Renal cortex interstitium (tissue), 11 donors: ENCODE data around the gene MAP1LC3B. TPM values are rescaled to one million over a fixed set of nuclear protein-coding genes. Genes with fewer than 3 reads are reported as not detected.

ENCODE experiments used
- DNase-seq, 11 donors: peaks; one replicate each; pipeline ENCODE4 v3.0.0-alpha.2; 2013; ENCODE audit warnings: low read depth in 9 of 11, low spot score in 4 of 11; ENCODE audit errors: extremely low read depth in 1 of 11
- polyA plus RNA-seq, 3 donors: library from polyadenylated mRNA; unstranded; fragments of 120-200 nt; gene quantifications; one replicate each; pipeline ENCODE4 v1.2.1, GENCODE V29; 2013; ENCODE audit not compliant: insufficient read length in 3 of 3

The MAP1LC3B gene
- polyA plus RNA-seq, 3 donors = 63.3 to 72.6 (median 64.9) TPM

GRCh38 chr16:87391324-87391949, 699 bp upstream of the MAP1LC3B start:
- DNase-seq = peak in 2 of 11 donors; percentile 25 to 32

- peak in 2 of 11 donors; percentile 40 to 42 for DNase-seq
These were observed 914 bp downstream of the MAP1LC3B start for GRCh38 chr16:87392821-87393679.

GRCh38 chr16:87393680-87394055, 1.5 kb downstream of the MAP1LC3B start:
- no peak for DNase-seq

DNA sequence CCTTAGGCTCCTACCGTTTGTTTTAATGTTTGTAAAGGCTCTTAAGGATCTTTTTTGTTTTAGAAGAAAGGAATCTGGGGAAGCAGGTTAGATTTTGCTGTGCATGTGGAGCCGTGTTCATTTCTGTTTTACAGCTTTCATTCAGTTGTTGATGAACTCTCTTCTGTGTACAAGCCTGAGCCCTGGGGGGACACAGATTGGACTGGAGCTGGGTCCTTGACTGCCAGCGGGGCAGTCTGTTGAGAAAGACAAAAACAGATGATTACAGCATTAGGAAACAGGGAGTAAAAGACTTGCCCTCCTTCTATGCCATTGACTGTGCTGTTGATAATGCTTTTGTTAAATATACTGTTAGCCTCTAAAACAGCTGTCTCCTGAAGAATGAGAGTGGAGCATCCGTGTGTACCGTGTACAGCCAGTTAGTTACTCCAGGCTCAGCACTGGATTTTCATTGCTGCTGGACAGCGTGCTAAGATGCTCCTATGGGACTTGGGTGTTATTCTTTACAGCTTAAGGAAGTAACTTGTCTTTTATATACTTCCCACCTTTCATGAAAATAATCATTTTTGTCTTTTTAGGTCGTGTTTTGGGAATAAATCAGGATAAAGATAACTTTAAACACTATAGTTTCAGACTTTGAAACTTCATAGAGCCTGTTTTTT, 3.2 kb downstream of the MAP1LC3B start:
- DNase-seq = no peak

- no peak for DNase-seq
These were observed 12.9 kb downstream of the MAP1LC3B start for GRCh38 chr16:87404764-87405625.

GRCh38 chr16:87406495-87407088, 14.5 kb downstream of the MAP1LC3B start:
- no peak for DNase-seq

GRCh38 chr16:87407511-87408112, 15.5 kb downstream of the MAP1LC3B start:
- no peak for DNase-seq

GRCh38 chr16:87409153-87409552, 17.0 kb downstream of the MAP1LC3B start:
- DNase-seq = no peak

GRCh38 chr16:87409781-87410180, 17.6 kb downstream of the MAP1LC3B start:
- no peak for DNase-seq

DNA sequence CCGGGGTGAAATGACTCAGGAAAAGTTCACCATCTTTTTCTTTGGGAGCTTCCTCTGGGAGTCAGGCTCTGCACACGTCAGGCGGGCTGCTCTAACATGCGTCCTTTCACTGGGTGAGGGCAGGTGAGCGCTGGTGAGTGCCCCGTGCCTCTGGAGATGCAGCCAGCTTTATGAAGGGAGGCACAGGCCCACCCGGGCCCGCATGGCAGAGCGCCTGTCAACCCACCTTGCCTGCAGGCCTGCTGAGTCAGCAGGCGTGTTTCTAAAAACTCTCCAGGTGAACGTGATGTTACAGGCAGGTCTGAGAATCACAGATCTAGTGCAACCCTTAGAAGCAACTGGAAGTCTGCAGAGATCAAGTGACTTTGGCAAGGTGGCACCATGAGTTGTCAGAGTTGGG, 18.4 kb downstream of the MAP1LC3B start:
- no peak for DNase-seq

- no peak for DNase-seq
These were observed 18.8 kb downstream of the MAP1LC3B start for GRCh38 chr16:87410968-87411367.

DNA sequence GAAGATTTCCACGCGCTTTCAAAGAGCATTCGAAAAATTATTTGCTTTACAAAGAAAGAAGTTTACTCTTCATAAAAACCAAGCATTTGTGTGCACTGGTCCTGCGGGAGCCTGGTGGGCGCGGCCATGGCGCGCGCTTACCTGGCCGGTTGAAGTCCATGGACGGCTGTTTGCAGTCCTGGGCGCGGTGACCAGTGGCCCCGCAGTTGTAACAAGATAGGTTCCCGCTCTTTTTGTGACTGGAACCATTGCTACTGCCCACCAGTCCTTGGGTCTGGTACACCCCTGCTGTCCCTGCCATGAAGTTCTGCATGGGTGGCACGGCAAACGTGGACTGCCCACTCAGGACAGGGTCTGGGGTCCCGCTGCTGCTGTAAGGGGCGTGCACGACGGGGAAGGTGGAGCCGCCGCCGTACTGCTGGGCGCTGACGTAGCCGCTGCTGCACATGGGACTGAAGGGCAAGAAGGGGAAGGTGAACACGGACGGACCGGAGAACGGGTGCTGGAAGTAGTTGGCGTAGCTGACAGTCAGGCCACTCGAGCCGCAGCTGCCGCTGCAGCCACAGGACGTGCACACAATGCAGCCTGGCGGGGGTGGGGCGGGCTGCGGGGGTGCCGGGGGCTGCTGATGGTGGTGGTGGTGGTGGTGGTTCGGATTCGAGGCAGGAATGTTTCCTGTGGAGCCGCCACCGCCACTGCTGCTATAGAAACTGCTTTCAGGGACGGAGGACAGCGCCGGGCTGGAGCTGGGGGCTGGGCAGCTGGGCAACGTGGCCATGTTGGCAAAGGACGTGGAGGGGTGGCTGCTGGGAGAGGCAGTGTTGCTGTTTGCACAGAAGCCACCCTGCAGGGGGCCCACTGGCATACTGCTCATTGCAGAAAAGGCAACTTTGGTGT, 19.5 kb downstream of the MAP1LC3B start:
- DNase-seq = no peak

DNA sequence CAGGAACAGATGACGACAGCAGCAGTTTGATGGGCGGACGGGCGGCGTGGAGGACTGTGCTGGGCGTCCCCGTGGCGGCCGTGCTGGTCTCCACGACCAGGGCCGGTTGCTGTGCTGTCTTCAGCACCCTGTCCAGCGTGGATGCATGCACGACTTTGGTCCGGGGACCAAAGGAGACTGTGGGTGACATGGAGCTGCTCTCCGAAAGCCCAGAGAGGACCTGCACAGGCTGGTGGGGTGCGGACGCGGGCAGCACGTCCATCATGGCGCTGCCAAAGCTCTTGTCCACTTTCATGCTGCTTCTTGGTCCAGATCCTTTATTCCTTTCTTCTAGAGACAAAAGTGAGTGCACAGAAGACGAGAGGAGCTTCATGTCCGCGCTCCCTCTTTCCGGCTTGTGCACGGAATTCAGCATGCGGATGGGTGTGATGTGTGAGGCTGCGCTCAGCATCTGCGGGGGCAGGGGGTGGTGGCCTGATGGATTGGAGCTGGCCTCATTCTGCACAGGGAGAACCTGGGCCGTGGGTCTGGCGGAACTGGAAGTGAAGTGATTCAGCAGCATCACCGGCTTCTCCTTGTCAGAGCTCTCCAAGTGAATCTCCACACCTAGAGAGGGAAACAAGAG, 20.3 kb downstream of the MAP1LC3B start:
- no peak for DNase-seq

- DNase-seq = no peak
These were observed 20.9 kb downstream of the MAP1LC3B start for GRCh38 chr16:87412996-87413421.

DNA sequence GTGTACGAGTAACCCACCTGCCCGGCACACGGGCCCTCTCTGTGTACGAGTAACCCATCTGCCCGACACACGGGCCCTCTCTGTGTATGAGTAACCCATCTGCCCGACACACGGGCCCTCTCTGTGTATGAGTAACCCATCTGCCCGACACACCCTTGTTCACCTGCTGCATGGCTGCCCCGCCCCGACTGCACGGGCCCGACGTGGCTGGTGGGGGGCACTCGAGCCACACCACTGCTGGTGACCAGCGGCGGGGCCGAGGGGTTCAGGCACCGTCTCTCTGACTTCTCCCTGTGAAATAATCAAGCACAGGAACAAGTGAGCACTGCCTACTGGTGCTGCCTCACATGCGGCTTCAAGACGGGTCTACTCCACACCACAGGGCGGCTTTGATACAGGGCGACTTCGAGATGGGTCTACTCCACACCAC, 22.1 kb downstream of the MAP1LC3B start:
- DNase-seq = no peak

- no peak for DNase-seq
These were observed 23.3 kb downstream of the MAP1LC3B start for GRCh38 chr16:87415441-87415840.
